Memory B cell (primary cell): ENCODE results near the gene CSNK1D.
A peak's percentile ranks its signal among the peaks of the same experiment; 100 is the strongest.

Experiments
- ATAC-seq: fragments of 150-1000 bp; cut with Tn5 transposase; 2 replicates; pipeline ENCODE4 v1.10.0; 2021; ENCODE audit warnings: low read depth, mild to moderate bottlenecking, moderate library complexity
- DNase-seq, 2 donors: peaks; one replicate each; pipeline ENCODE4 v3.0.0; 2022; ENCODE audit warnings: low spot score in 2 of 2
- H3K27ac Mint-ChIP-seq: one replicate; pipeline ENCODE4 v1.8.0; 2022; ENCODE audit warnings: mild to moderate bottlenecking, moderate library complexity, mixed read lengths
- H3K27me3 Mint-ChIP-seq: one replicate; pipeline ENCODE4 v1.8.0; 2022; ENCODE audit warnings: mixed read lengths
- H3K36me3 Mint-ChIP-seq: one replicate; pipeline ENCODE4 v1.8.0; 2022; ENCODE audit warnings: mild to moderate bottlenecking, mixed read lengths
- H3K4me1 Mint-ChIP-seq: one replicate; pipeline ENCODE4 v1.8.0; 2022; ENCODE audit warnings: mixed read lengths
- H3K4me3 Mint-ChIP-seq: one replicate; pipeline ENCODE4 v1.8.0; 2022; ENCODE audit warnings: mild to moderate bottlenecking, moderate library complexity, mixed read lengths
- H3K9me3 Mint-ChIP-seq: one replicate; pipeline ENCODE4 v1.8.0; 2022; ENCODE audit warnings: mixed read lengths

CSNK1D gene

GRCh38 chr17:82241183-82241925, 32.1 kb downstream of the CSNK1D start:
- Mint-ChIP-seq H3K36me3 (peaks cover 23% of the 10 kb centered on the region), H3K4me3 (peak overlapping the region; percentile 14), H3K9me3 (no peaks in the 10 kb centered on the region), H3K27ac (peak overlapping the region; percentile 51), H3K27me3 (no peaks in the 10 kb centered on the region), H3K4me1 (peaks cover 32% of the 10 kb centered on the region)
- DNase-seq = no peak
- ATAC-seq = peak; percentile 18

GRCh38 chr17:82240506-82241182, 32.9 kb downstream of the CSNK1D start:
- DNase-seq (no peak), ATAC-seq (no peak)
- Mint-ChIP-seq H3K4me3 (peak overlapping the region; percentile 21), H3K9me3 (no peaks in the 10 kb centered on the region), H3K27me3 (no peaks in the 10 kb centered on the region), H3K36me3 (peaks cover 23% of the 10 kb centered on the region), H3K27ac (peak overlapping the region; percentile 82), H3K4me1 (peaks cover 32% of the 10 kb centered on the region)

GRCh38 chr17:82239926-82240505, 33.5 kb downstream of the CSNK1D start:
- Mint-ChIP-seq H3K27ac (peak overlapping the region; percentile 82), H3K4me1 (peaks cover 32% of the 10 kb centered on the region), H3K9me3 (no peaks in the 10 kb centered on the region), H3K4me3 (no peak overlapping the region), H3K27me3 (no peaks in the 10 kb centered on the region), H3K36me3 (peaks cover 20% of the 10 kb centered on the region)
- DNase-seq = no peak
- ATAC-seq = no peak

- Mint-ChIP-seq H3K27ac (peak overlapping the region; percentile 45), H3K27me3 (no peaks in the 10 kb centered on the region), H3K4me3 (no peak overlapping the region), H3K9me3 (no peaks in the 10 kb centered on the region), H3K36me3 (peaks cover 14% of the 10 kb centered on the region), H3K4me1 (peaks cover 35% of the 10 kb centered on the region)
- DNase-seq (no peak), ATAC-seq (no peak)
These were observed 34.0 kb downstream of the CSNK1D start for GRCh38 chr17:82239401-82239925.

- Mint-ChIP-seq H3K27me3 (no peaks in the 10 kb centered on the region), H3K9me3 (no peaks in the 10 kb centered on the region), H3K4me3 (peak overlapping the region; percentile 81), H3K4me1 (peaks cover 40% of the 10 kb centered on the region), H3K36me3 (peaks cover 8% of the 10 kb centered on the region), H3K27ac (peak overlapping the region; percentile 56)
- ATAC-seq = peak; percentile 30
- DNase-seq = no peak
These were observed 34.9 kb downstream of the CSNK1D start for GRCh38 chr17:82238472-82239201.

- no peaks in the 10 kb centered on the region for H3K9me3 Mint-ChIP-seq
- H3K4me3 Mint-ChIP-seq = no peak overlapping the region
- no peaks in the 10 kb centered on the region for H3K27me3 Mint-ChIP-seq
- ATAC-seq = no peak
- H3K4me1 Mint-ChIP-seq = peaks cover 44% of the 10 kb centered on the region
- H3K36me3 Mint-ChIP-seq = peaks cover 8% of the 10 kb centered on the region
- DNase-seq = no peak
- H3K27ac Mint-ChIP-seq = no peak overlapping the region
These were observed 35.6 kb downstream of the CSNK1D start for GRCh38 chr17:82237746-82238471.

- no peak for DNase-seq
- H3K27ac Mint-ChIP-seq = no peak overlapping the region
- no peak for ATAC-seq
- H3K9me3 Mint-ChIP-seq = no peaks in the 10 kb centered on the region
- peaks cover 38% of the 10 kb centered on the region for H3K4me1 Mint-ChIP-seq
- peaks cover 4% of the 10 kb centered on the region for H3K36me3 Mint-ChIP-seq
- H3K4me3 Mint-ChIP-seq = no peak overlapping the region
- H3K27me3 Mint-ChIP-seq = no peaks in the 10 kb centered on the region
These were observed 36.3 kb downstream of the CSNK1D start for GRCh38 chr17:82237083-82237745.

- no peak overlapping the region for H3K4me3 Mint-ChIP-seq
- H3K4me1 Mint-ChIP-seq = peaks cover 30% of the 10 kb centered on the region
- ATAC-seq = peak; percentile 45
- no peaks in the 10 kb centered on the region for H3K27me3 Mint-ChIP-seq
- H3K27ac Mint-ChIP-seq = peak overlapping the region; percentile 69
- DNase-seq = peak; percentile 70 to 71
- no peaks in the 10 kb centered on the region for H3K9me3 Mint-ChIP-seq
- peaks cover 4% of the 10 kb centered on the region for H3K36me3 Mint-ChIP-seq
These were observed 37.1 kb downstream of the CSNK1D start for GRCh38 chr17:82236142-82236971.

- ATAC-seq (no peak), DNase-seq (no peak)
- Mint-ChIP-seq H3K9me3 (no peaks in the 10 kb centered on the region), H3K27ac (peak overlapping the region; percentile 69), H3K4me1 (peaks cover 29% of the 10 kb centered on the region), H3K36me3 (peaks cover 4% of the 10 kb centered on the region), H3K4me3 (no peak overlapping the region), H3K27me3 (no peaks in the 10 kb centered on the region)
These were observed 37.7 kb downstream of the CSNK1D start for GRCh38 chr17:82235775-82236141.

- no peak for ATAC-seq
- Mint-ChIP-seq H3K36me3 (peaks cover 4% of the 10 kb centered on the region), H3K4me3 (no peak overlapping the region), H3K9me3 (no peaks in the 10 kb centered on the region), H3K4me1 (peaks cover 25% of the 10 kb centered on the region), H3K27me3 (no peaks in the 10 kb centered on the region), H3K27ac (no peak overlapping the region)
- no peak for DNase-seq
These were observed 38.3 kb downstream of the CSNK1D start for GRCh38 chr17:82235056-82235774.

GRCh38 chr17:82234211-82235055, 39.1 kb downstream of the CSNK1D start:
- Mint-ChIP-seq H3K36me3 (peaks cover 4% of the 10 kb centered on the region), H3K27ac (peak overlapping the region; percentile 63), H3K4me1 (peaks cover 23% of the 10 kb centered on the region), H3K27me3 (no peaks in the 10 kb centered on the region), H3K4me3 (peak overlapping the region; percentile 79), H3K9me3 (no peaks in the 10 kb centered on the region)
- ATAC-seq (no peak), DNase-seq (no peak)
